Body of pancreas (tissue), 4 donors: Measurements from ENCODE around the gene FAM114A1. TPM values are rescaled to one million over a fixed set of nuclear protein-coding genes. Genes with fewer than 3 reads are reported as not detected.

ENCODE experiments used
- ATAC-seq: fragments of 150-250 bp; one replicate; pipeline ENCODE4 v1.9.1; 2016
- DNase-seq, 4 donors: peaks; one replicate each; pipeline ENCODE4 v3.0.0-alpha.2; 2019
- H3K27ac ChIP-seq, 4 donors: fragments of 200-600 bp; sonication (generic); 1 replicate in 3 of 4; 2 replicates in 1 of 4; pipeline versions ENCODE4 v1.5.1 to v1.6.1; 2016 to 2019; ENCODE audit warnings: mild to moderate bottlenecking in 1 of 4, mixed read lengths in 1 of 4, moderate library complexity in 1 of 4
- H3K27me3 ChIP-seq, 2 donors: fragments of 200-600 bp; sonication (generic); one replicate each; pipeline ENCODE4 v1.6.0; 2016; ENCODE audit warnings: mild to moderate bottlenecking in 1 of 2
- H3K36me3 ChIP-seq, 2 donors: fragments of 200-600 bp; sonication (generic); replicated peaks in 1 of 2; 2 replicates each; pipeline ENCODE4 v1.5.1; 2016; ENCODE audit warnings: low read depth in 2 of 2; ENCODE audit not compliant: insufficient read depth in 1 of 2
- H3K4me1 ChIP-seq: fragments of 200-600 bp; sonication (generic); one replicate; pipeline ENCODE4 v1.6.0; 2016
- H3K4me3 ChIP-seq, 2 donors: fragments of 200-600 bp; sonication (generic); 1 replicate in 1 of 2; 2 replicates in 1 of 2; pipeline ENCODE4 v1.5.1; 2016 to 2019
- H3K9me3 ChIP-seq, 3 donors: fragments of 200-600 bp; sonication (generic); 1 replicate in 2 of 3; 2 replicates in 1 of 3; pipeline ENCODE4 v1.5.1; 2016
- CTCF ChIP-seq, 7 experiments: fragments of 450-650 bp in 4 of 7; fragments of 200-600 bp in 3 of 7; sonication (generic) in 3 of 7; IDR thresholded peaks; one replicate each; pipeline ENCODE4 v1.5.1; 2016 to 2019; ENCODE audit warnings: antibody characterized with exemption in 7 of 7
- POLR2A ChIP-seq, 3 donors: fragments of 450-650 bp; IDR thresholded peaks; one replicate each; pipeline ENCODE4 v1.6.1; 2016; ENCODE audit warnings: antibody characterized with exemption in 3 of 3, mild to moderate bottlenecking in 2 of 3
- WGBS, 2 donors: methylation state at CpG; one replicate each; pipeline ENCODE4 v1.1.5; 2017; 5-methylcytosine and 5-hydroxymethylcytosine counted together
- intact Hi-C: fragments of 100-400 bp; cut with DNase I; formaldehyde crosslinking; loops from one replicate; pipeline ENCODE4 v1.15.1; 2023
- total RNA-seq, 2 donors: library from RNA; depleted of rRNA; stranded (reverse); fragments of >200 nt; gene quantifications; one replicate each; pipeline ENCODE4 v1.1.0, GENCODE V29; 2016

Gene FAM114A1
- total RNA-seq, 2 donors from 2014 or later: 30.6 to 43.2 TPM

DNA sequence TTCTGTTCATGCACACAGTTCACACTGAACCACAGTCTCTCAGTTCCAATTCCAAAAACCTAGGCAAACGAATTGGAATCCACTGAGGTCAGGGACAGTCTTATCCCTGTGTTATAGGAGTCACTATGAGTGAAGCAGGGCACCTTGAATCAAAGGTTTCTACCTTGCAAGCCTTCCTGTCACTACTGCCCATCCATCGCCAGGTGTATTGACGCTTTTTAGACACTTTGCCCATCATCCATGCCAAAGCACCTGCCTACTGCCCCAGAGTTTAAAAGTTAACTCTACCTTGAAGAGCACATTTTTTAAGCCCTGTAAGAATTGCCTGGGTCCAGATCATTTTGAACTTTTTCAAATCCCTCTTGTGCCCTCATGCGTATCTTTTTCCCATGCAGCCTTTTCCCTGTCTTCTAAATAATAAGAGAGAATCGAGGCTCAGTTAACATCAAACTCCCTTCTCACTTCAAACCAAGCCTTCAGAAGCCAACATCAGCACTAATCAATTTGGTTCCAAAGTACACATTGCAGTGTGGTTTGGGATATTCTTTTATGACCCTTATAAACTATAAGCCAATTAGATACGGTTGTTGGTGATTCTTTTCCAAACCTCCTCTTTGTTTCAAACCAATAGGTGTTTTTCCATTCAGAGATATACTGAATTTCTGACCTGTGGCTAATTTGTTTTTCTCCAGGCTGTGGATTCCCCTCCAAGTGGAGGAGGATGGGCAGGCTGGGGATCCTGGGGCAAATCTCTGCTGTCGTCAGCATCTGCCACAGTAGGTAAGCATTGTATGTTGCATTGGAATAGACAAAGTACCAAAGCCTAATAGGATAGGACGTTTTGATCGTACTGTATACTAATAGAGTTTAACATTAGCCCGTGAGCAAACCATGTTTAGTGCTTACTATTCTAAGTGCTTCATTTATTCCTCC lies 23.7 kb downstream of the FAM114A1 start:
- H3K9me3 ChIP-seq: no peaks in the 10 kb centered on the region
- H3K27ac ChIP-seq: no peak overlapping the region
- H3K27me3 ChIP-seq: no peaks in the 10 kb centered on the region
- no peak for ATAC-seq
- H3K36me3 ChIP-seq: peaks cover 0 to 1% of the 10 kb centered on the region in 2 donors
- H3K4me3 ChIP-seq: no peak overlapping the region
- H3K4me1 ChIP-seq: peaks cover 9% of the 10 kb centered on the region
- DNase-seq: no peak
- TF ChIP-seq CTCF (IDR thresholded peaks at IDR 0.05) (no peak), POLR2A (IDR thresholded peaks at IDR 0.05) (no peak)
- WGBS, 2 donors: 75% methylated on average over 10 of the region's 10 CpGs
- intact Hi-C loops: loop anchor here (10.0 kb wide), 1 partner anchor 243 kb away; no protein-coding TSS in a partner anchor

GRCh38 chr4:38894322-38894982 lies 26.8 kb downstream of the FAM114A1 start:
- intact Hi-C loops: loop anchor here (10.0 kb wide), 1 partner anchor 240 kb away; no protein-coding TSS in a partner anchor
- Histone ChIP-seq H3K27ac (no peak overlapping the region), H3K9me3 (no peaks in the 10 kb centered on the region), H3K27me3 (no peaks in the 10 kb centered on the region), H3K36me3 (peaks cover 0 to 1% of the 10 kb centered on the region in 2 donors), H3K4me3 (no peak overlapping the region), H3K4me1 (peaks cover 4% of the 10 kb centered on the region)
- WGBS, 2 donors: 88 to 90% methylated on average over 7 of the region's 7 CpGs
- ATAC-seq: no peak
- TF ChIP-seq CTCF (IDR thresholded peaks at IDR 0.05): peak in 1 of 7 experiments; percentile 4
- no peak for TF ChIP-seq POLR2A (IDR thresholded peaks at IDR 0.05)
- no peak for DNase-seq

DNA sequence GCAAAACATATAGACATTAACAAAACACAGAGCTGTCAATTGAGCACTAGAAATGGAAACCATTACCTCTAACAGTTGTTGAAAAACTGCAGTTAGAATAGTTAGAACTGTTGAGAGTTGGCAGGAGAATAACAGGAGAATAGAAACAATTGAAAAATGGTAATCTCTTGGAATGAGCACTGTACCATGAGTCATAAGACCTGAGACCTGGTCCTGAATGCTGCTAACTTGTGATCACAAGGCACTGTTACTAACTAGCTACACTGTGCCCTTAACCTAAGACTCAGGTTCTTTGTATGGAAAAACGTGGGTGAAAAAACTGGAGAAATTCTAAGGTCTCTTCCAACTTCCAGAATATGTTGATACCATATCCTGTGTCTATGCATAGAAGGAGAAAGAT lies 29.3 kb downstream of the FAM114A1 start:
- Histone ChIP-seq H3K27ac (no peak overlapping the region), H3K4me3 (no peak overlapping the region), H3K27me3 (no peaks in the 10 kb centered on the region), H3K4me1 (no peaks in the 10 kb centered on the region), H3K36me3 (peaks cover 0 to 1% of the 10 kb centered on the region in 2 donors), H3K9me3 (no peaks in the 10 kb centered on the region)
- TF ChIP-seq CTCF (IDR thresholded peaks at IDR 0.05) (no peak), POLR2A (IDR thresholded peaks at IDR 0.05) (no peak)
- intact Hi-C loops: loop anchor here (10.0 kb wide), 1 partner anchor 238 kb away; no protein-coding TSS in a partner anchor
- DNase-seq (no peak), ATAC-seq (no peak)
- 74 to 75% methylated on average over 1 of the region's 1 CpG for WGBS, 2 donors

GRCh38 chr4:38898245-38898644 lies 30.6 kb downstream of the FAM114A1 start:
- no peak for TF ChIP-seq CTCF (IDR thresholded peaks at IDR 0.05)
- TF ChIP-seq POLR2A (IDR thresholded peaks at IDR 0.05): no peak
- no peak for DNase-seq
- H3K4me3 ChIP-seq: no peak overlapping the region
- no peaks in the 10 kb centered on the region for H3K27me3 ChIP-seq
- no peaks in the 10 kb centered on the region for H3K9me3 ChIP-seq
- H3K27ac ChIP-seq: no peak overlapping the region
- 79 to 89% methylated on average over 7 of the region's 7 CpGs for WGBS, 2 donors
- no peak for ATAC-seq
- intact Hi-C loops: loop anchor here (10.0 kb wide), 1 partner anchor 237 kb away; no protein-coding TSS in a partner anchor
- no peaks in the 10 kb centered on the region for H3K36me3 ChIP-seq
- no peaks in the 10 kb centered on the region for H3K4me1 ChIP-seq
